Glomerular visceral epithelial cell (primary cell): Measurements from ENCODE around the gene SGCE.

Experiments used
- DNase-seq: peaks from one replicate; pipeline ENCODE4 v3.0.0-alpha.2; 2016; ENCODE audit errors: extremely low spot score

Gene SGCE

GRCh38 chr7:94658826-94659225 lies 2.9 kb upstream of the SGCE start:
- DNase-seq = no peak

- peak; percentile 98 for DNase-seq
Measured at GRCh38 chr7:94657771-94658693, 2.1 kb upstream of the SGCE start.

GRCh38 chr7:94656925-94657731 lies 1.2 kb upstream of the SGCE start:
- DNase-seq = peak; percentile 30

- DNase-seq = no peak
Measured at GRCh38 chr7:94656658-94656924, 658 bp upstream of the SGCE start.

GRCh38 chr7:94655126-94655847 lies 646 bp downstream of the SGCE start:
- DNase-seq = peak; percentile 44

- no peak for DNase-seq
Measured at GRCh38 chr7:94654783-94655125, 1.2 kb downstream of the SGCE start.

GRCh38 chr7:94650147-94651051 lies 5.5 kb downstream of the SGCE start:
- DNase-seq = no peak

GRCh38 chr7:94649450-94649849 lies 6.5 kb downstream of the SGCE start:
- no peak for DNase-seq

- DNase-seq = no peak
Measured at GRCh38 chr7:94648731-94649130, 7.2 kb downstream of the SGCE start.

GRCh38 chr7:94647295-94647694 lies 8.6 kb downstream of the SGCE start:
- DNase-seq = no peak

- DNase-seq = peak; percentile 12
Measured at GRCh38 chr7:94643771-94644545, 12.0 kb downstream of the SGCE start.

- no peak for DNase-seq
Measured at GRCh38 chr7:94642838-94643653, 12.9 kb downstream of the SGCE start.

GRCh38 chr7:94639384-94639783 lies 16.5 kb downstream of the SGCE start:
- DNase-seq = no peak

GRCh38 chr7:94635687-94636086 lies 20.2 kb downstream of the SGCE start:
- DNase-seq = no peak

- no peak for DNase-seq
Measured at GRCh38 chr7:94634502-94634901, 21.4 kb downstream of the SGCE start.

GRCh38 chr7:94633687-94634086 lies 22.2 kb downstream of the SGCE start:
- DNase-seq = no peak

- no peak for DNase-seq
Measured at GRCh38 chr7:94633014-94633341, 23.0 kb downstream of the SGCE start.

- peak; percentile 72 for DNase-seq
Measured at GRCh38 chr7:94632338-94633013, 23.5 kb downstream of the SGCE start.

GRCh38 chr7:94630855-94631254 lies 25.1 kb downstream of the SGCE start:
- no peak for DNase-seq
